Measurements from ENCODE around the gene FEN1. TPM values are rescaled to one million over a fixed set of nuclear protein-coding genes. Genes with fewer than 3 reads are reported as not detected.

FEN1 gene
- total RNA-seq, 1 donor from 2014 or later, result 11.0 TPM

- Histone ChIP-seq H3K9ac (ENCODE audit: low read depth in 1 of 3, low read length in 3 of 3) (no peak overlapping the region), H3K27me3 (ENCODE audit: control insufficient read depth in 3 of 3, insufficient read depth in 3 of 3, low read length in 3 of 3) (peaks cover 12 to 31% (median 16%) of the 10 kb centered on the region in 3 donors), H3K4me3 (ENCODE audit: low read length in 3 of 3) (peak overlapping the region in 1 of 3 donors; percentile 73), H3K9me3 (ENCODE audit: control insufficient read depth in 3 of 3, low read length in 3 of 3) (no peaks in the 10 kb centered on the region), H3K4me1 (ENCODE audit: control insufficient read depth in 3 of 3, insufficient read depth in 3 of 3, low read length in 3 of 3) (peaks cover 21 to 50% (median 48%) of the 10 kb centered on the region in 3 donors), H3K36me3 (ENCODE audit: control insufficient read depth in 3 of 3, insufficient read depth in 3 of 3, low read length in 3 of 3) (peaks cover 0 to 3% (median 0%) of the 10 kb centered on the region in 3 donors), H3K27ac (ENCODE audit: low read depth, low read length) (peak overlapping the region; percentile 76)
Observed at GRCh38 chr11:61830237-61831105, 37.8 kb downstream of the FEN1 start.

- H3K4me3 ChIP-seq (ENCODE audit: low read length in 3 of 3), result no peak overlapping the region
- peaks cover 0 to 3% (median 0%) of the 10 kb centered on the region in 3 donors for H3K36me3 ChIP-seq (ENCODE audit: control insufficient read depth in 3 of 3, insufficient read depth in 3 of 3, low read length in 3 of 3)
- H3K9ac ChIP-seq (ENCODE audit: low read depth in 1 of 3, low read length in 3 of 3), result no peak overlapping the region
- no peaks in the 10 kb centered on the region for H3K9me3 ChIP-seq (ENCODE audit: control insufficient read depth in 3 of 3, low read length in 3 of 3)
- H3K27me3 ChIP-seq (ENCODE audit: control insufficient read depth in 3 of 3, insufficient read depth in 3 of 3, low read length in 3 of 3), result peaks cover 12 to 26% (median 12%) of the 10 kb centered on the region in 3 donors
- no peak overlapping the region for H3K27ac ChIP-seq (ENCODE audit: low read depth, low read length)
- H3K4me1 ChIP-seq (ENCODE audit: control insufficient read depth in 3 of 3, insufficient read depth in 3 of 3, low read length in 3 of 3), result peaks cover 21 to 49% (median 44%) of the 10 kb centered on the region in 3 donors
Observed at GRCh38 chr11:61832207-61832606, 39.5 kb downstream of the FEN1 start.

GRCh38 chr11:61832754-61833153 lies 40.0 kb downstream of the FEN1 start:
- Histone ChIP-seq H3K27me3 (ENCODE audit: control insufficient read depth in 3 of 3, insufficient read depth in 3 of 3, low read length in 3 of 3) (peaks cover 11 to 21% (median 12%) of the 10 kb centered on the region in 3 donors), H3K4me1 (ENCODE audit: control insufficient read depth in 3 of 3, insufficient read depth in 3 of 3, low read length in 3 of 3) (peaks cover 21 to 47% (median 41%) of the 10 kb centered on the region in 3 donors), H3K36me3 (ENCODE audit: control insufficient read depth in 3 of 3, insufficient read depth in 3 of 3, low read length in 3 of 3) (peaks cover 0 to 3% (median 0%) of the 10 kb centered on the region in 3 donors), H3K9me3 (ENCODE audit: control insufficient read depth in 3 of 3, low read length in 3 of 3) (no peaks in the 10 kb centered on the region), H3K4me3 (ENCODE audit: low read length in 3 of 3) (no peak overlapping the region), H3K27ac (ENCODE audit: low read depth, low read length) (no peak overlapping the region), H3K9ac (ENCODE audit: low read depth in 1 of 3, low read length in 3 of 3) (no peak overlapping the region)

GRCh38 chr11:61833471-61833870 lies 40.8 kb downstream of the FEN1 start:
- peaks cover 17 to 43% (median 39%) of the 10 kb centered on the region in 3 donors for H3K4me1 ChIP-seq (ENCODE audit: control insufficient read depth in 3 of 3, insufficient read depth in 3 of 3, low read length in 3 of 3)
- no peak overlapping the region for H3K4me3 ChIP-seq (ENCODE audit: low read length in 3 of 3)
- H3K9ac ChIP-seq (ENCODE audit: low read depth in 1 of 3, low read length in 3 of 3), result no peak overlapping the region
- peaks cover 0 to 4% (median under 1%) of the 10 kb centered on the region in 3 donors for H3K36me3 ChIP-seq (ENCODE audit: control insufficient read depth in 3 of 3, insufficient read depth in 3 of 3, low read length in 3 of 3)
- H3K27me3 ChIP-seq (ENCODE audit: control insufficient read depth in 3 of 3, insufficient read depth in 3 of 3, low read length in 3 of 3), result peaks cover 7 to 17% (median 10%) of the 10 kb centered on the region in 3 donors
- no peak overlapping the region for H3K27ac ChIP-seq (ENCODE audit: low read depth, low read length)
- H3K9me3 ChIP-seq (ENCODE audit: control insufficient read depth in 3 of 3, low read length in 3 of 3), result no peaks in the 10 kb centered on the region

GRCh38 chr11:61833926-61834277 lies 41.2 kb downstream of the FEN1 start:
- H3K4me3 ChIP-seq (ENCODE audit: low read length in 3 of 3), result peak overlapping the region in 1 of 3 donors; percentile 41
- peaks cover 5 to 13% (median 8%) of the 10 kb centered on the region in 3 donors for H3K27me3 ChIP-seq (ENCODE audit: control insufficient read depth in 3 of 3, insufficient read depth in 3 of 3, low read length in 3 of 3)
- H3K9me3 ChIP-seq (ENCODE audit: control insufficient read depth in 3 of 3, low read length in 3 of 3), result no peaks in the 10 kb centered on the region
- peak overlapping the region in 1 of 3 donors; percentile 40 for H3K9ac ChIP-seq (ENCODE audit: low read depth in 1 of 3, low read length in 3 of 3)
- H3K4me1 ChIP-seq (ENCODE audit: control insufficient read depth in 3 of 3, insufficient read depth in 3 of 3, low read length in 3 of 3), result peaks cover 13 to 40% (median 37%) of the 10 kb centered on the region in 3 donors
- peaks cover 0 to 4% (median 4%) of the 10 kb centered on the region in 3 donors for H3K36me3 ChIP-seq (ENCODE audit: control insufficient read depth in 3 of 3, insufficient read depth in 3 of 3, low read length in 3 of 3)
- peak overlapping the region; percentile 56 for H3K27ac ChIP-seq (ENCODE audit: low read depth, low read length)

- Histone ChIP-seq H3K4me1 (ENCODE audit: control insufficient read depth in 3 of 3, insufficient read depth in 3 of 3, low read length in 3 of 3) (peaks cover 11 to 34% (median 32%) of the 10 kb centered on the region in 3 donors), H3K9ac (ENCODE audit: low read depth in 1 of 3, low read length in 3 of 3) (peak overlapping the region in 1 of 3 donors; percentile 40), H3K36me3 (ENCODE audit: control insufficient read depth in 3 of 3, insufficient read depth in 3 of 3, low read length in 3 of 3) (peaks cover 0 to 4% (median 4%) of the 10 kb centered on the region in 3 donors), H3K9me3 (ENCODE audit: control insufficient read depth in 3 of 3, low read length in 3 of 3) (no peaks in the 10 kb centered on the region), H3K4me3 (ENCODE audit: low read length in 3 of 3) (peak overlapping the region in 1 of 3 donors; percentile 41), H3K27me3 (ENCODE audit: control insufficient read depth in 3 of 3, insufficient read depth in 3 of 3, low read length in 3 of 3) (peaks cover 5 to 9% (median 8%) of the 10 kb centered on the region in 3 donors), H3K27ac (ENCODE audit: low read depth, low read length) (peak overlapping the region; percentile 56)
Observed at GRCh38 chr11:61834278-61835048, 41.8 kb downstream of the FEN1 start.

- Histone ChIP-seq H3K4me3 (ENCODE audit: low read length in 3 of 3) (no peak overlapping the region), H3K9me3 (ENCODE audit: control insufficient read depth in 3 of 3, low read length in 3 of 3) (no peaks in the 10 kb centered on the region), H3K36me3 (ENCODE audit: control insufficient read depth in 3 of 3, insufficient read depth in 3 of 3, low read length in 3 of 3) (peaks cover 7 to 16% (median 12%) of the 10 kb centered on the region in 3 donors), H3K9ac (ENCODE audit: low read depth in 1 of 3, low read length in 3 of 3) (no peak overlapping the region), H3K27me3 (ENCODE audit: control insufficient read depth in 3 of 3, insufficient read depth in 3 of 3, low read length in 3 of 3) (peaks cover 5 to 8% (median 7%) of the 10 kb centered on the region in 3 donors), H3K27ac (ENCODE audit: low read depth, low read length) (no peak overlapping the region), H3K4me1 (ENCODE audit: control insufficient read depth in 3 of 3, insufficient read depth in 3 of 3, low read length in 3 of 3) (peaks cover 11 to 28% (median 23%) of the 10 kb centered on the region in 3 donors)
Observed at GRCh38 chr11:61836193-61836592, 43.5 kb downstream of the FEN1 start.

- Histone ChIP-seq H3K36me3 (ENCODE audit: control insufficient read depth in 3 of 3, insufficient read depth in 3 of 3, low read length in 3 of 3) (peaks cover 7 to 18% (median 14%) of the 10 kb centered on the region in 3 donors), H3K4me3 (ENCODE audit: low read length in 3 of 3) (no peak overlapping the region), H3K9ac (ENCODE audit: low read depth in 1 of 3, low read length in 3 of 3) (no peak overlapping the region), H3K9me3 (ENCODE audit: control insufficient read depth in 3 of 3, low read length in 3 of 3) (no peaks in the 10 kb centered on the region), H3K27ac (ENCODE audit: low read depth, low read length) (no peak overlapping the region), H3K4me1 (ENCODE audit: control insufficient read depth in 3 of 3, insufficient read depth in 3 of 3, low read length in 3 of 3) (peaks cover 11 to 20% (median 14%) of the 10 kb centered on the region in 3 donors), H3K27me3 (ENCODE audit: control insufficient read depth in 3 of 3, insufficient read depth in 3 of 3, low read length in 3 of 3) (peaks cover 0 to 7% (median 4%) of the 10 kb centered on the region in 3 donors)
Observed at GRCh38 chr11:61837411-61838005, 44.8 kb downstream of the FEN1 start.

- no peak overlapping the region for H3K4me3 ChIP-seq (ENCODE audit: low read length in 3 of 3)
- H3K27me3 ChIP-seq (ENCODE audit: control insufficient read depth in 3 of 3, insufficient read depth in 3 of 3, low read length in 3 of 3), result no peaks in the 10 kb centered on the region
- no peaks in the 10 kb centered on the region for H3K9me3 ChIP-seq (ENCODE audit: control insufficient read depth in 3 of 3, low read length in 3 of 3)
- no peak overlapping the region for H3K27ac ChIP-seq (ENCODE audit: low read depth, low read length)
- H3K4me1 ChIP-seq (ENCODE audit: control insufficient read depth in 3 of 3, insufficient read depth in 3 of 3, low read length in 3 of 3), result peaks cover 11 to 17% (median 13%) of the 10 kb centered on the region in 3 donors
- no peak overlapping the region for H3K9ac ChIP-seq (ENCODE audit: low read depth in 1 of 3, low read length in 3 of 3)
- H3K36me3 ChIP-seq (ENCODE audit: control insufficient read depth in 3 of 3, insufficient read depth in 3 of 3, low read length in 3 of 3), result peaks cover 7 to 18% (median 17%) of the 10 kb centered on the region in 3 donors
Observed at GRCh38 chr11:61838501-61838900, 45.8 kb downstream of the FEN1 start.

All from skeletal muscle tissue (tissue), 4 donors.